NCI-H524 treated with DMSO at 0.1 percent for 48 hours (cell line): Measurements from ENCODE around the gene KIAA0825.
"Not testable (repeated sequence)": the region's sequence is repeated elsewhere in the genome, so short reads cannot be mapped to it uniquely, and the experiment has no call there.

Experiments
- DNase-seq: peaks from one replicate; lab custom pipeline; 2025; lab: John Stamatoyannopoulos, UW

KIAA0825 gene

GRCh38 chr5:94375801-94376200 is 242.6 kb downstream of the KIAA0825 start:
- peak; percentile 71 for DNase-seq

DNA sequence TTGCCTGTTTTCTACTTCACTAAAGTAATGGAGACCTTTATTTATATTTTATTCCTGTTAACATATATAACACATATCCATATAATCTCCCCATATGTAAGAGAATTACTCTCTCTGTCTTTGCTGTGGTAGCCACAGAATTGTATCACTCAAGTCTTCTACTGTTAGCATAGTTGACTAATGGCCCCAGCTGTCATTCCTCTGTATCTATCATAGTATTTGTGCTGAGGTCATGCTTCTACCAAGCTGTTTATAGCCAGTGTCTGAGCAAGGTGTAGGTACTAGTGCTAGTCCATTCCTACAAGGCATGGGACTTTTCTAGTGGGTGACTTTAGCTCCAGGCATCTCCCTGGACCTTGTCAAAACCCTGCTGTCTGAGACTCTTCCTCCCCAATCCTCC is 244.1 kb downstream of the KIAA0825 start:
- DNase-seq = no peak

GRCh38 chr5:94367900-94368299 is 250.5 kb downstream of the KIAA0825 start:
- DNase-seq = no peak

DNA sequence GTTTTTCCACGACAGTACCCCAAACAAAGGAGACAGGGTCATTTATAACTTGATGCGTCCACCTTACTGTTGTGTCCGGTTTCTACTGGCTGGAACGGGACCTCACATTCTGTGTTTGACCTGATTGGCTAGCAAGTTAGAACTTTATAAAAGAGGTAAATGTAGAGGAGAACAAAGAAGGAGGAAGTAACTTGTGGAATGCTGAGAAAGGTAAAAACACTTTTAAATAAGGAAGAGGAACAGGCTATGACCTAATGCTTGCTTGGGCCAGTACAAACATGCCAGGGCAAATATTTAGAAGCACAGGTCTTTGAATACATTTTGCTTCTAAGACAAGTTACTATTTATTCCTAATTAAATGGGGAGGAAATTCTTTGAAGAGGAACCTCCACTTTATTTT is 251.6 kb downstream of the KIAA0825 start:
- no peak for DNase-seq

- no peak for DNase-seq
Measured at GRCh38 chr5:94362857-94363256, 255.5 kb downstream of the KIAA0825 start.

DNA sequence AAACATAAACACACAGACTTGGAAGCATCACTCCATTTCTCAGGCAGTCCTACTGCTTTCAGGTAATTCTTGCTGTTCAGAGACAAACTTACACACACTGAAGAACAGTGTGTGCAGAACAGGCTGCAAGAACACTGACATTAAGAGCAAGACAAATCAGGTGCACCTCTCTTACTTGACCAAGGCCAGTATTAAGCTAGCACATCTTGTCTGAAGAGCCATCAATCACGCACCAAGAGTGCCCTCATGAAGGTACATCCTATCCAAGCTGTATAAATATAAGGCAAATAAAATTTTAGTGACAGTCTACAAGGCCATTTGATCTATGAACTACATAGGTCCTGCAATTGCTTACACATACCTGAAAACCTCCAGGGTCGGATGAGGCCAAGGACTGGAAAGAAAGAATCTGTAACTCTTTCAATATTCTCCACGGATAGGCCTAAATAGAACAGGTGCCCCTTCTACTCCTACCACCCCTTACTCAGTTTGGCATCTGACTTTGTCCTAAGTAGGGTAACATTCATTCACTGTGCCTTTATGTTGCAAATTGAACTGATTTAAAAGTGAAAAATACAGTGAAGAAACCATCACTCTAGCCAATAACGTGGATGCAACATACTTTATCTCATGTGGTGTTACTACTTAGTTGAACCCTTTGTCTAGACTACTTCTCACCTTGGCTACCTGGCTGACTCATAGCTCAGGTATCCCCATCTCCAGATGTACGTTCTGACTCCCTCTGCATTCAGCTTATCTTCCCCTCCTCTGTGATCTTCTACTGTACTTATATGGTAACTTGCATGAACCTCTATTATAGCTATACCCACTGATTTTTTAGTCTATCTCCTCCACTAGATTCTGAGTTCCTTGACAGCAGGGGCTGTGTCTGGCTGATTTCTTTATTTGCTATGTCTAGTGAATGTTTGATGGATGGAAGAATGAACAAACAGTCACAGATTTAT is 256.3 kb downstream of the KIAA0825 start:
- DNase-seq = no peak

DNA sequence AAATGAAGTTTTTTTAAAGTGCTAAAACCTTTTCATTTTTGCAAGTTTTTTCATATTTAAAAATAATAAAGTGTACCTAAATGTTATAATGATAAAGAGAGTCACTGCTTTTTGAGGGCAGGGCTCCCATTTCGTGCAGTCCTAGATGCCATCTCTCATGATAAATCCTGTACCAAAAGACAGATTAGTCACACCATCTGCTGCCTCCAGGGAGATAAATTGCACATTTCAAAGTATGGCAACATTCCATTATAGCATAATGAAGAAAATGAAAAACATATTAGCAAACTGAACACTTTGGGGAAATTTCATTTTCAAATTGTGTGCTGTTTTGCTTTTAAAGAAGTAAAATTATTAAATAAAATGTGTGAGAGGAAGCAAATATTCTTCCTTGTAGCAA is 257.2 kb downstream of the KIAA0825 start:
- no peak for DNase-seq

DNA sequence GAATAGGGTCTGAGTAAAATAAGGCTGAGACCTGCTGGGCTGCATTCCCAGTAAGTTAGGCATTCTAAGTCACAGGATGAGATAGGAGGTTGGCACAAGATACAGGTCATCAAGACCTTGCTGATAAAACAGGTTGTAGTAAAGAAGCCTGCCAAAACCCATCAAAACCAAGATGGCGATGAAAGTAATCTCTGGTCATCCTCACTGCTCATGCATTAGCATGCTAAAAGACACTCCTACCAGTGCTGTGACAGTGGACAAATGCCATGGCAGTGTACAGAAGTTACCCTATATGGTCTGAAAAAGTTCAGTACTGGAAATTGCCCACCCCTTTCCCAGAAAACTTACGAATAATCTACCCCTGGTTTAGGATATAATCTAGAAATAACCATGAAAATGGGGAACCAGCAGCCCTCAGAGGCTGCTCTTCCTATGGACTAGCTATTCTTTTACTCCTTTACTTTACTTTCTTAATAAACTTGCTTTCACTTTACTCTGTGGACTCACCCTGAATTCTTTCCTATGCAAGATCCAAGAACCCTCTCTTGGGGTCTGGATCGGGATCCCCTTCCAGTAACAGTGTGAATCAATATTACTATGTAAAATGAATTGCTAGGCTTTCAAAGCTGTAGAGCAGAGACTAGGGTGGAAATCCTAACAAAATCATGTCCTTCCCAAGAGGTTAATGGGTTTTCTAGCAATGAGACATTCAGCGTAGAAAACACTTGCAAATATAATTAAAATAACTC is 257.8 kb downstream of the KIAA0825 start:
- no peak for DNase-seq

DNA sequence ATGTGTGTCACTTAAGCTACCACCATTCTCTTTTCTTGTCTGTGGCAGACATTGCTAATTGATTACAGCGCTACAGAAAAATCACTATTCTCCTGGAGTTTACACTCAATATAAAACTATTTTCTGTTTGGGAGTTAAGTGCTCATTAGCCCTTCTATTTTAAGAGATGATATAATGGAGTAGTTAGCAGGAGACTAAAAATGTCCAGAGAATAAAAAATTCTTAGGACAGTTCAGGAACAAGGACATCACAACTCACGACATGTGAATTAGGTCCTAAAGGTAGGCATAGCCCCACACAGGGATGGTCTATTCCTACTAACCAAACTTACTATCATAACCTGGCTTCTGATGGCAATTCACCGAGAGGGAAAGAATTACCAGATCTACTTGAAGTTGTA is 258.5 kb downstream of the KIAA0825 start:
- DNase-seq = no peak

- DNase-seq = no peak
Measured at GRCh38 chr5:94355811-94356210, 262.6 kb downstream of the KIAA0825 start.

GRCh38 chr5:94354837-94355485 is 263.4 kb downstream of the KIAA0825 start:
- not testable (repeated sequence) for DNase-seq

DNA sequence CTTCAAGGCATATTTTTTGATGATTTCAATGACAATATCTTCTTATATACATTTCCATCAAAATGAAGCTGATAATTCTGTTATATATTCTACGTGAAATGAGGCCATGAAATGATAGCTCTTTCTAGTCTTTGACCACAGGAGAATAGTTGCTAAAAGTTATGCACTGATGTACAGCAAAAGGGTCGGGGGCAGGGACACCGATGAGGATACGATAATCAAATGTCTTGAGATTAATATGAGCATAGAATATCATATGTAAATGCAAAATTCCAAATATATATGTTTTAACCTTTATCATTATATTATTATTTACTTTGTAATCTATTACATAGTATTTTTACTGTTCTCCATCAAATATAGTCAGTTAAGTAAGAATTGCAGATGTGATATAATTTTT is 264.8 kb downstream of the KIAA0825 start:
- no peak for DNase-seq

DNA sequence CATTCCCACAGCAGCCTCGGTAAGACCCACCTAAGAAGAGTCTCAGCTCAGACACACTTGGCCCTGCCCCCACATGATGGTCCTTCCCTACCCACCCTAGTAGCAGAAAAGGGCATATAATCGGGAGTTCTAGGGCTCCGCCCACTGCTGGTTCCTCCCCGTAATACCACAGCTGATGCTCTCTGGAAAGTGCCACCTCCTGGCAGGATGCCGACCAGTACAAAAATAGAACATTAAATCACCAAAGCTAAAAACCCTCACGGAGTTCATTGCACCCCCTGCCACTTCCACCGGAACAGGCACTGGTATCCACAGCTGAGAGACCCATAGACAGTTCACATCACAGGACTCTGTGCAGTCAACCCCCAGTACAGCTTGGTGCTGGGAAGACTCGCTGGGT is 271.3 kb downstream of the KIAA0825 start:
- DNase-seq = no peak

DNA sequence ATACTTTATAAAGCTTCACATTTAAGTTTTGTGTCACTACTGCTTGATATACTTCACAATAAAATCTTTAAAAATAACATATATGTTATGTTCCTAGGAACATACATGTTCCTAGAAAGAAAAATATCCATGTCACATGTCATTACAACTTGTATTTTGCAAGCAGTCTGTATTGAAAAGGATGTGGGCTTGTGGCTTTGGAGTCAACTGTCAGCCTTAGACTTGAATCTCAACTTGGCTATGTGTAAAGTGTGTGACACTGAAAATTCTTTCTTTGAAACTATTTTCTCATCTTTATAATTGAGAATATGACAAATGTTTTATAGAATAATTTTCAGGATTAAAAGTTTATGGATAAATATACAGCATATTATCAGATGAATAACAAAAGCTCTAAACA is 273.1 kb downstream of the KIAA0825 start:
- no peak for DNase-seq

- DNase-seq = no peak
Measured at GRCh38 chr5:94337617-94338016, 280.8 kb downstream of the KIAA0825 start.

GRCh38 chr5:94335936-94336335 is 282.5 kb downstream of the KIAA0825 start:
- no peak for DNase-seq

DNA sequence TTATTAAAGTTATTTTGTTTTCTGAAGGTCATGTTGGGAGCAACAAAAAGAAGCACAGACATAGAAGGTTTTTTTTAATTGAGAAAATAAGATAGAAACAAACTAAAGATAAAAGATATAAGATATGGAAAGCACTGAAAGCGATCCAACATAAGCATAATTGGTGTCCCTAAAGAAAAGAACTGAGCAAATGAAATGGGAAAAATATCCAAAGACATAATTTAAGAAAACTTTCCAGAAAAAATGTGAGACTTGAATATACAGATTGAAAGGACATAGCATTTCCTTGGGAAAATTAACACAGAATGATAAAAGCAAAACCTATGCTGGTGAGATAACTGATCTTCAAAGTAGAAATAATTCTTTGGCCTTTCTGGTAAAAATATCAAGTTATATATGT is 289.3 kb downstream of the KIAA0825 start:
- DNase-seq = no peak

- no peak for DNase-seq
Measured at GRCh38 chr5:94326586-94326985, 291.8 kb downstream of the KIAA0825 start.

DNA sequence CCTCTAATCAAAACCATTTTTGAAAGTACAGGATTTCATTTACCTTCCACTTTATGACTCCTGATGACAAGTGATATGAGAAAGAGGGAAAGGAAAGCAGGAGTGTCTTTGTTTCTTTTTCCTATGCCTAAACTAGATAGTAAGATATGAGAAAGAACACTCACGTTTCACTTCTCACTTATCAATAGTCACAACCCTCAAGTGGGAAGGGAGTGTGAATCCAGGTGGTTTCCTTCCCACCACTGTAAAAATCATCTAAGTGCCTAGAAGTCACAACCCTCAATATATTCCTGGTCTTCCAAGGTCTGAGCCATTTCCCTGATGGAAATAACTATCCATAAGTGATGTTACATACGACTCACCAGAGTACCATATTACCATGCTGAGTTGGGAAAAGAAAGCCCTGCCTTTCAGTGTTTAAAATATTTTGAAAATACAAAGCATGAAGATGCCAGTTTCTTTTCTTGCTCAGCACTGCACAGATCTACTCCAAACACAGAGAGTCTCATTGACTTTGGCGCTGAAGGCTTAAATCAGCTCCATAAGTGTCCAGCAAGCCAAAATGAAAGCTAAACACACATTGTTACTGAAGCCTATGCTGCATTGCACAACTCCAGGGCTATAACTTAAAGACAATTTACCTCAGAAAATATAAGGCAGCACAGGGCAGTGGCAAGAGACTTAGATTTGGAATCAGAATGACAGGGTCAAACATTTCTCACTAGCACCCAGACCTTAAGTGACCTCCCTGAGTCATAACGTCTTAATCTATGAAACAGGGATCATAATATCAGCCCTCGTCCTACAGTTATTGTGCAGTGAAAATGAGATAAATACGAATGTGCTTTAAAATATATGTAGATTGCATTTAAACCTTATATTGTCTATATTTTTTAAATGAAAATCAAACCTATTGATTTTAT is 301.2 kb downstream of the KIAA0825 start:
- no peak for DNase-seq

DNA sequence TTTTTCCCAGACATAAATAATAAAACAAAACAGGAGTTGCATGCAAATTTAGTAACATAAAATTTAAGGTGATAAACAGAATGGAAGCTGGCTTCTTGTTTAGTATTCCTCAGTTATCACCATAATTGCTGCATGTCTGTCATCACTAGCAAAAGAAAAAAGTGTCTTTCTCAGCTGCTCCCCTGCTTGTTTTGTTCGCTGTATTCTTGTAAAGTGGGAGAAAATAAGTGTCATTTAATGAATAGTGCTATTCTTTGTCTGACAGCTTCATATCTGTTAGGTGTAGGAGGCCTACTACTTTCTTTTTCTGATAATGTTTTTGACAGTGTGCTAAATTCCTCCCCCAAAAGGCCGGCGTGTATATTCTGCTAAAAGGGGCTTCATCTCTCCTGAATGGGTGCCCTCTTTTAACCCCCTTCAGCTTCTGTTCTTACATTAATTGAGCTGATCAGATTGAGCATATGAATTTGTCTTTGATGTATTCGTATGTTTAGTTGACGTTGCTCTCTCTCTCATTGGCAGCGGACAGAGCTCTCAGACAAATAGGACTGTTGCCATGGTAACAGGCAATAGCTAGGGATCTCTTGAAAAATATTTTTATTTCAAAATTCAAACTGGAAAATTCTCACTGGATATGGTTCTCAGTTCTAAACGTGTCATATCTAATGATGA is 303.8 kb downstream of the KIAA0825 start:
- DNase-seq = no peak

GRCh38 chr5:94313696-94314095 is 304.7 kb downstream of the KIAA0825 start:
- DNase-seq = no peak
